Calu3 (cell line): ENCODE measurements around the gene SIX2. TPM values are rescaled to one million over a fixed set of nuclear protein-coding genes. Genes with fewer than 3 reads are reported as not detected.

Experiments used
- BruUV-seq: library from RNA; stranded (reverse); fragments of 400-500 nt; replicated peaks from 2 replicates; lab custom pipeline; 2021; lab: Mats Ljungman, UMichigan
- CTCF ChIA-PET: fragments of 300-600 bp; sonication (Branson Sonifier 250); formaldehyde crosslinking; loops from one replicate; lab custom pipeline; 2022; ENCODE audit warnings: antibody characterized with exemption; lab: Charles Lee
- DNase-seq: peaks from one replicate; pipeline ENCODE4 v3.0.0; 2022
- H3K27ac Mint-ChIP-seq: one replicate; pipeline ENCODE4 v1.8.0; 2022; ENCODE audit warnings: mixed read lengths; ENCODE audit not compliant: unreplicated experiment
- H3K27me3 Mint-ChIP-seq: one replicate; pipeline ENCODE4 v1.8.0; 2022; ENCODE audit warnings: mixed read lengths; ENCODE audit not compliant: unreplicated experiment
- H3K36me3 Mint-ChIP-seq: one replicate; pipeline ENCODE4 v1.8.0; 2022; ENCODE audit warnings: mild to moderate bottlenecking, moderate library complexity, mixed read lengths; ENCODE audit not compliant: insufficient read depth, unreplicated experiment
- H3K4me1 Mint-ChIP-seq: one replicate; pipeline ENCODE4 v1.8.0; 2022; ENCODE audit warnings: mild to moderate bottlenecking, low read depth, mixed read lengths; ENCODE audit not compliant: unreplicated experiment
- H3K4me3 Mint-ChIP-seq: one replicate; pipeline ENCODE4 v1.8.0; 2022; ENCODE audit warnings: mild to moderate bottlenecking, low read depth, moderate library complexity, mixed read lengths; ENCODE audit not compliant: unreplicated experiment
- H3K9me3 Mint-ChIP-seq: one replicate; pipeline ENCODE4 v1.8.0; 2022; ENCODE audit warnings: low read depth, mixed read lengths; ENCODE audit not compliant: unreplicated experiment
- intact Hi-C: fragments of 100-400 bp; cut with micrococcal nuclease; formaldehyde crosslinking; loops from one replicate; pipeline ENCODE4 v1.10.0; 2022; ENCODE audit not compliant: unreplicated experiment
- total RNA-seq: library from RNA; stranded (reverse); gene quantifications from 2 replicates; pipeline ENCODE4 v1.2.3, GENCODE V29; 2022
- TF ChIP-seq, protein P1 (sequence below): fragments of 200-600 bp; IDR thresholded peaks from one replicate; pipeline ENCODE4 v1.8.0; 2022; ENCODE audit warnings: antibody characterized with exemption; ENCODE audit not compliant: unreplicated experiment

The SIX2 gene
- total RNA-seq, 1 experiment from 2014 or later = not detected

DNA sequence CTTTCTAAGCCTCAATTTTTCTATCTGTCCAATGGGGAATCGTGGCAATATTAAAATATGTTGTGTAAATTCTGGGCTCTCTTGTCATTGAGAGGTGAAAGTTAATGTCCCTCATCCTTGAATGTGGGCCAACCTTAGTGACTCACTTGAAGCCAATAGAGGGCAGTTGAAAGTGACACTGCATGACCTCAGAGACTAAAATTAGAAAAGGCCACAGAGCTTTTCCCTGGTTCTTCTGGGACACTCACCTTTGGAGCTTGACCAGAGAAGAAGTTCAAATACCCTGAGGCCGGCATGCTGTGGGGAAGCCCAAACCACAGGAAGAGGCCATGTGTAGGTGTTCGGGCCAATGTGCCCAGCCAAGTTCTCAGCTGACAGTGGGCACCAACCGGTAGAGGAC lies 24.1 kb upstream of the SIX2 start:
- no peaks in the 10 kb centered on the region for H3K9me3 Mint-ChIP-seq
- H3K4me1 Mint-ChIP-seq = no peaks in the 10 kb centered on the region
- H3K27ac Mint-ChIP-seq = no peak overlapping the region
- no peak overlapping the region for H3K4me3 Mint-ChIP-seq
- no peaks in the 10 kb centered on the region for H3K27me3 Mint-ChIP-seq
- BruUV-seq = no TSS peak
- DNase-seq = no peak
- CTCF ChIA-PET = no interaction called here
- no peaks in the 10 kb centered on the region for H3K36me3 Mint-ChIP-seq
- TF ChIP-seq, protein P1, sequence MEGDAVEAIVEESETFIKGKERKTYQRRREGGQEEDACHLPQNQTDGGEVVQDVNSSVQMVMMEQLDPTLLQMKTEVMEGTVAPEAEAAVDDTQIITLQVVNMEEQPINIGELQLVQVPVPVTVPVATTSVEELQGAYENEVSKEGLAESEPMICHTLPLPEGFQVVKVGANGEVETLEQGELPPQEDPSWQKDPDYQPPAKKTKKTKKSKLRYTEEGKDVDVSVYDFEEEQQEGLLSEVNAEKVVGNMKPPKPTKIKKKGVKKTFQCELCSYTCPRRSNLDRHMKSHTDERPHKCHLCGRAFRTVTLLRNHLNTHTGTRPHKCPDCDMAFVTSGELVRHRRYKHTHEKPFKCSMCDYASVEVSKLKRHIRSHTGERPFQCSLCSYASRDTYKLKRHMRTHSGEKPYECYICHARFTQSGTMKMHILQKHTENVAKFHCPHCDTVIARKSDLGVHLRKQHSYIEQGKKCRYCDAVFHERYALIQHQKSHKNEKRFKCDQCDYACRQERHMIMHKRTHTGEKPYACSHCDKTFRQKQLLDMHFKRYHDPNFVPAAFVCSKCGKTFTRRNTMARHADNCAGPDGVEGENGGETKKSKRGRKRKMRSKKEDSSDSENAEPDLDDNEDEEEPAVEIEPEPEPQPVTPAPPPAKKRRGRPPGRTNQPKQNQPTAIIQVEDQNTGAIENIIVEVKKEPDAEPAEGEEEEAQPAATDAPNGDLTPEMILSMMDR = no peak
- intact Hi-C loops = no loop called here

DNA sequence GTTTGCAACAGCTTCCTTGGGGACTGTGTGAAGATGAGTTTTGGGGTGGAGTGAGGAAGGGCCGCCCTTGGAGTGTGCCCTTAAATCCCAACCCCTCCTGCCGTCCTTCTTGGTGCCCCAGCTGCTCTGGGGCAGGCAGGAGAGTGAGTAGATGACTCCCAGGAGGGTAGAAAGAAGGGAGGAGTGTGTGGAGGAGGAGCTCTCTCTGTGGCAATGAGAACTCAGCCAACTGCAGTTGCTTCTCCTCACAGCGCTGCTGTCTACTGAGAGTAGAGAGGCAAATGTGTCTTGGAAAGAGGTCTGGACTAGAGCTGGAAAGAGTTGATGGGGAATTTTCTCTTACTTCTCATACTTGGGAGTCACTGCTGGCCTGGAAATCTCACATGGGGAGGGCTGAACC lies 21.8 kb upstream of the SIX2 start:
- Mint-ChIP-seq H3K27me3 (no peaks in the 10 kb centered on the region), H3K27ac (no peak overlapping the region), H3K9me3 (no peaks in the 10 kb centered on the region), H3K36me3 (no peaks in the 10 kb centered on the region), H3K4me3 (no peak overlapping the region), H3K4me1 (no peaks in the 10 kb centered on the region)
- no TSS peak for BruUV-seq
- TF ChIP-seq, protein P1 = no peak
- CTCF ChIA-PET = interaction anchor here (0.7 to 0.8 kb wide), 2 partner anchors 113 to 137 kb away, joined by 3 read pairs; no protein-coding TSS in a partner anchor
- DNase-seq = no peak
- intact Hi-C loops = no loop called here

DNA sequence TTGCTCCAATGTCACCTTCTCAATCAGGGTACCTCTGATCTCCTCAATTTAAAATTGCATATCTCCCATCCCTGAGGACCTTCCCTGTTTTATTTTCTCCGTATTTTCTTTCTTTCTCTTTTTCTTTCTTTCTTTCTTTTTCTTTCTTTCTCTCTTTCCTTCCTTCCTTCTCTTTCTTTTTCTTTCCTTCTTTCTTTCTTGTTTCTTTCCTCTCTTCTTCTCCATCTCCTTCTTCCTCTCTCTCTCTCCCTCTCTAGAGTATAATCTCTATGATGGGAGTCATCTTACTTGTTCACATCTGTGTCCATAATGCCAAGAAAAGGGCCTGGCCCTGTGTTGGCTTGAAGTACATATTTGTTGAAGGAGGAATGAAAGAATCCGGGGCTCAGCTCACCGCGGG lies 21.3 kb upstream of the SIX2 start:
- TF ChIP-seq, protein P1 = no peak
- Mint-ChIP-seq H3K4me3 (no peak overlapping the region), H3K27me3 (no peaks in the 10 kb centered on the region), H3K36me3 (no peaks in the 10 kb centered on the region), H3K27ac (no peak overlapping the region), H3K9me3 (no peaks in the 10 kb centered on the region), H3K4me1 (peaks cover under 1% of the 10 kb centered on the region)
- intact Hi-C loops = no loop called here
- DNase-seq = no peak
- CTCF ChIA-PET = interaction anchor here (0.7 to 0.8 kb wide), 2 partner anchors 112 to 138 kb away, joined by 3 read pairs; no protein-coding TSS in a partner anchor
- no TSS peak for BruUV-seq

DNA sequence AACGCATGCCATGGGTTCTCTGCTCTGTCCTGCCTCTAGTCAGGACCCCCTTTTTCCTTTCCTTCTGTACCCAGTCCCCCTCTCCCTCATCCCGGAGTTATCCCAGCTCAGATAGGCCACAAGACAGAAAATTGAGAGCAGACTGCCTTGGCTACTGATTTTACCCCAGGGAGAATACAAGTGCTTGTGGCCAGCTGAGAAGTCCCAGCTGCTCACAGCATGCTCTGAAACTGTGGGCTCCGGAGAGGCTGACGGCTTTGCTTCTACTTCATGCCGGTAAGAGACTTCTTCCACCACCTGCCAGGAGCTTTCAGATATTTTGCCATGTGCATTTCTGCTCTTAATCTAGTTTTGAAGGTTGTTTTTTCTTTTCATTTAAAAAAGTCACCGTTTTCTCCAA lies 20.0 kb upstream of the SIX2 start:
- BruUV-seq = no TSS peak
- CTCF ChIA-PET = interaction anchor here (1.2 kb wide), 1 partner anchor 99 kb away, joined by 3 read pairs; no protein-coding TSS in a partner anchor

More for the DNA sequence above, 20.0 kb upstream of the SIX2 start:
- H3K27ac Mint-ChIP-seq = no peak overlapping the region
- peaks cover 10% of the 10 kb centered on the region for H3K4me1 Mint-ChIP-seq
- no peaks in the 10 kb centered on the region for H3K9me3 Mint-ChIP-seq
- DNase-seq = no peak
- H3K27me3 Mint-ChIP-seq = no peaks in the 10 kb centered on the region
- intact Hi-C loops = loop anchor here (5.0 kb wide), 1 partner anchor 138 kb away; no protein-coding TSS in a partner anchor
- TF ChIP-seq, protein P1 = no peak
- H3K4me3 Mint-ChIP-seq = no peak overlapping the region
- peaks cover 4% of the 10 kb centered on the region for H3K36me3 Mint-ChIP-seq
